C4-2B (cell line): ENCODE data around the gene PTPN11.

Experiments used
- CTCF ChIP-seq: fragments of 450-650 bp; conservative IDR thresholded peaks from 2 replicates; pipeline ENCODE4 v1.5.1; 2017; ENCODE audit warnings: mild to moderate bottlenecking
- ZFX ChIP-seq: fragments of 450-650 bp; IDR thresholded peaks from 2 replicates; pipeline ENCODE4 v1.6.1; 2017

- TF ChIP-seq CTCF = no peak
- no peak for TF ChIP-seq ZFX
Measured at GRCh38 chr12:112463478-112463877, 44.7 kb downstream of the PTPN11 start.
